Kidney capillary endothelial cell (primary cell): ENCODE measurements around the gene PSMB10.

Experiments
- DNase-seq: peaks from one replicate; pipeline ENCODE4 v3.0.0-alpha.2; 2018; ENCODE audit warnings: low spot score

Gene PSMB10

DNA sequence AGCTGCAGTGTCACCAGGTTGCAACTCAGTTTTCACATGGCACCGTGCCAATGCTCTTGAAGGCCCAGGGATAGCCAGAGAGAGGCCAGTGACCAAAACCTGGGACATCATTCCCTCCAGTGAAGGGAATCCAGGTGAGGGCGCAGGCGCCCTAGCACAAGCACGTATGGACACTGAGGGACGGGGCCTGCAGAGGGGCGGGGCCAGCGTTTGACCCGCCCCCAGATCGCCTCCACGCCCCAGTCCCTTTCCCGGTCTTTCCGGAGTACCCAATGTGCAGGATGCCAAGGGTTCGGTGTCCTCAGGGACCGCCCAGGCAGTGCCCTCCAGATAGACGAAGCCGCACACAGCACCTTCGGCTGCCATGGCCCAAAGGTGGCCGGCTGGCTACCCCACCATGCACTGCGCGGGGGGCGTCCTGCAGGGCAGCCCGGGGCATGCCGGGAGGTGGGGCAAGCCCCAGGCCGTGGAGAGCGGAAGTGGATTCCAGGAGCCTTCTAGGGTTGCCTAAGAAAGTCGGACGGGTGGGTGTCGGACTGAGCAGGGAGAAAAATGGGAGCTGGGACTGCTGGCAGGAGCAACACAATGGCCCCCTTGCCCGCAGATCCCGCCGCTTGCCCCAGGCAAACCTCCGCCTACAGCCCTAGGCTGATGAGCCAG lies 27.1 kb upstream of the PSMB10 start:
- DNase-seq: no peak

DNA sequence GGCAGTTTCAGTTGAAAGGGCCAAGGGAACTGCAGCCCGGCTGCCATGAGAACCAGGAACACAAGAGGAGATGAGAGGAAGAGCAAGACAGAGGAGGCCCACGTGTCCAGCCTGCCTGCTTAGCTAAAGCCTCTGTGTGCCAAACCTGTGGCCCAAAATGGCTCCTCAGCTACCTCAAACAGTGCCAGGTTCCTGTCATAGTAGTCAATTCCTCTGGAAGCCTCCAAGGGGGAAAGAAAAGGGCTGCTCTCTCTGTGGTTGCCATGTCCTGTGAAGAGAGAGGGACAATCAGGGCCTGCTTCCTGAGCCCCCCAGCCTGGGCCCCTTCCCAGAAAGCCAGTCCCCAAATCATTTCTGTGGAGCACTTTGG lies 26.6 kb upstream of the PSMB10 start:
- DNase-seq: no peak

DNA sequence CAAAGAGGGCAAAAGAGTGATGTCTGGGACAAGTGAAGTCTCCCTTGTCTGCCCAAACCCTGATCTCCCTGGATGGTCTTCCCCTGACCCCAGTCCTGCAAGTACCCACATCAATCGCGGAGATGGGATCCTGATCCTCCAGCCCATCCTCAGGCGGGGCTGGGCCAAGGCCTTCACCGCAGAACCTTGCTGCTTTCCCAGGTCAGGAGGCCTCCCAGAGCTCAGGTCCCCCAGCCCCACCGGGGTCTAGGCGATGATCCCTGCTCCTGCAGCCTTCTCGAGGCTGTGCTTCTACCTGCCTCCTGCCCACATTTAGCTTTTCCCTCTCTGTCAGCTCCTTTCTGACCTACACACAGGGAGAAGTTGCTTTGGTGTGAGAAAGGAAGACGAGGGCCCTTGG lies 25.5 kb upstream of the PSMB10 start:
- no peak for DNase-seq

DNA sequence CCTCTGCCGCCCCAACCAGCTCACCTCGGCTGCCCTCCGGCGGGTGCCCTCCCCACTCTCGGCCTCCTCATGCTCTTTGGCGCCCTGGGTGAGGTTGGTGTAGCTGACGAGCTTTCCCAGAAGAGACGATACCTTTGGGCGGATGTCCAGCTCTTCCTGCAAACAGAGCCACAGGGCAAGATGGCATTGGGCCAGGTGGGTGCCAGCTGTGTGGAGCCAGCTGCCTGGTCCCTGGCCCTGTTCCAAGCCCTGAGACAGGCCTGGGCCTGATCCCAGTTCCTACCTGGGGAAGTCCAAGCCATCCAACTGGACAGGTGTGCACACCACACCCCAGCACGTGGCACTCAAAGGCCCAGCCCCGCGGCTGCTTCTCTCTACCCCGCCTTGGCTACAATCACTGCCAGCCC lies 24.9 kb upstream of the PSMB10 start:
- no peak for DNase-seq

DNA sequence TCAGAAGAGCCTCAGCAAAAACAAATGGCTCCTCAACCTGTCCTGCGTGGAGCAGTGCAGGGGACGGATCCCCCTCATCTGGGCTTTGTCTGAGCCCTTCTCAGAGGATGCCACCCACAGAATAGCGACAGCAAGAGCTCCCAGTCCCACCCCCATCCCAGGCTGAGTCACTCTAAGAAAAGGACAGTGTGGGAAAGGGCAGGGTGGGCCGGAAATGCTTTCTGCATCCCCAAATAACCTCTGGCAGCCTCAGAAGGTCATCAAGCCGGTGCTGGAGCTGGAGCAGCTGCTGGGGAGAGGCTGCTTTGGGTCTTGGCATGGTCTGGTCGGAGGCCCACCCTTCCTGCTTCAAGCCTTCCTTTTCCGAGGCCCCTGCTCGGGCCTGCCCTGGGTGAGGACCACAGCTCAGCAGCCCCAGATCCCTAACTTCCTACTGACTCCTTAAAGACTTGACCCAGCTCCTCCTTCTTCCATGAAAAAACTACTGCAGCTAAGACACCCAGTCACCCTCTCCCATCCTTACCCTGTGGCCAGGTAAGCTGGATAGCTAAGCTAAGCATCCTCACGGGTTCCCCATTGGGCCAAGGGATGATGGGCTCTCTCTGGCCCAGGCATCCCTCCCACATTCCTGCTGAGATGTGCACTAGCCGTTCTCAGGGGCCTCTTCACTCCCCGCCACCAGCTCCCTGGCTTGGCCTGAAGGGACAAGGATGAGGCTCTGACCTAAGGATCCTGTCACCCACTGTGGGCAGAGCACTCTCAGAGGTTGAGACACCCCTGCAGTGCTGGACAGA lies 23.1 kb upstream of the PSMB10 start:
- no peak for DNase-seq

DNA sequence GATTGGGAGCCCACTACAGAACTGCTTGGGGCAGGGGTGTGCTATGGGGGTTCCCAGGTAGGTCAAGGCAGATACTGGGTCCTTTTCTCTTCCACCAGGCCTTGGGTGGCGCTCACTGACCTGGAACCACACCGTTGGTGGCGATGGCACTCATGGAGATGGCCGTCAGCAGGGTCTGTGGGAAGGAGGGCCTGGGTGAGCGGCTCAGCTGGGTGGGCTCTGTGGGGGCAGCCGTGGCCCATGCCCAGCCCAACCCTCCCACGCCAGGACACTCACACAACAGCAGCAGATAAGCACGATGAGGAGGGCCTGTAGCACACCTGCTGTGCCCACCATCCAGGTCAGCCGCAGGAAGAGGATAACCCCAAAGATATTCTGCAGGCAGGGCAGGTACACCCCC lies 21.0 kb upstream of the PSMB10 start:
- DNase-seq: no peak

DNA sequence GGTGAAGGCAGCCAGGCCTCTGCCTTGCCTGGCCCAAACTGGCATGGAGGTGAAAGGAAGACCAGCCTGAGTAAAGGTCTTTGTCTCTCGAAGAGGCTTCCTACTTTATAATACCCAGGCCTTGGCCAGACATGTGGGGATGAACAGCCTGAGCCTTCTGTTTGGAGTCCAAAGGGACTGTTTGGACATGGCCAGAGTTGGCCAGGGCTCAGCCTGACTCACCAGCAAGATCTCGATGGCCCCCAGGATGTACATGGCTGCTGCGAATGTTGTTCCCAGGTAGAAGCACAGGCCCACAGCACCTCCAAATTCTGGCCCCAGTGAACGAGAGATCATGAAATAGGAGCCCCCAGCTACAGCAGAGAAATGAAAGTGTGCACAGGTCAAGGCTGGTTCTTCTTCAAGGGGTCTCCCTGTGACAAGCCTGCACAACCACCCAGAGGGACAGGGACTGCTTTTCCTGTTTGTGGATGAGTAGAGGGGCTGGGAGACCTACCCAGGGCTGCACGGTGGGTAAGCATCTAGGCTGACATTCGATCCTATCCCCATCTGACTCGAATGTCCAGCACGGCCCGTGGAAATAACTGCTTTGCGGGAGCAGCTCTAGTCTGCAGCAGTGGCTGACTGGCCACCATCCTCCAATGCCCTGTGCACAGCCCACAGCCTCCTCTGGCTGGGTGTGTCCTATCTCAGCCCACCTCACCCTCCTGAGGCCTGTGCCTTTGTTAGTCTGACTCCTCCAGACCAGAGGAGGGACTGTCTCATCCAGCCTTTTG lies 18.0 kb upstream of the PSMB10 start:
- no peak for DNase-seq

DNA sequence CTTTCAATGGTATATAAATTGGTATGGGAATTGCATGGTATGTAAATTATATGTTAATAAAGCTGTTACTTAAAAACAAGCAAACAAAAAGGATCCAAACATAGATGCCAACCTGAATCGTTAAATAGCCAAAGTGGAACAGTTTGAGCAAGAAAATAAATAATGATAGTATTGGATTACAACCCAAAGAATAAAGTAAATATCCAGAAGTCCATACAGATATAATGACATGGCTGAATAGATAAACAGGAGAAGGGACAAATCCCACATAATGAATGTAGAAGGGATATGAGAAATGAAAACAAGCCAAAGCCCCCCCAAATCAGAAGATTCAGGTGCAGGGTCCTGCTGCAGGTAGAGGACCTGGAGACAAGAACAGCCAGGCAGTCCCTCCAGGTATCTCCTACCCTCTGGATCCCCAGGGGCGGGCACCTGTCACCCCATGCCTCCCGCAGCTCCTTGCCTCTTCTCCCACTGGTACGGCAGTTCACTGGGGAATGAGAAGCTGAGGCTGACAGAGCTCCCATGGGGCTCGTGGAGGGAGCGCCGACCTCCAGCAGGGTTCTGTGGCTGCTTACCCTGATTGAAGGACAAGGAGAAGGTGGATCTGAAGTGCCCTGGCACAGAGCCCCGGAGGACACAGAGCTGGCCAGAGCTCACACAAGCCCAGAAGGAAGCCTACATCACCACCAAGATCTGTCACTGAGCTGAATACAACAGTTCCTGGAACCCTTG lies 17.2 kb upstream of the PSMB10 start:
- no peak for DNase-seq

DNA sequence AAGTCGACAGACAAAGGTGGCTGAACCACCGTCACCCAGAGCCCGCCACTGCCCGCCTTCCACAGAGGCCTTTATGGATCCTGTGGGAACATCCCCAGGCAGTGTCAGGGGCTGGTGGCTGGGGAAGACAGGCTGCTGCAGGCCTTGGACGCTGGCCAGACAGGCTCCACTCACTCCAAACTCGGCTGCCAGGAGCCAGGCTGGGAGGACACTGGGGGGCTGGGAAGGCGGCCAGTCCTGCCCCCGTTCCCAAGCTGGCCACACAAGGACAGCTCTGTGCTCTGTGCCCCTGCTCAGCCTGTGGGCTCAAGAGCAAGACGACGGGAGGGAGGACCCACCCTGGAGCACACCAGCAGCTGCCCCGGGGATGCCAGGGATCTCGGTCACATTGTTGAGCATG lies 14.8 kb upstream of the PSMB10 start:
- DNase-seq: no peak

DNA sequence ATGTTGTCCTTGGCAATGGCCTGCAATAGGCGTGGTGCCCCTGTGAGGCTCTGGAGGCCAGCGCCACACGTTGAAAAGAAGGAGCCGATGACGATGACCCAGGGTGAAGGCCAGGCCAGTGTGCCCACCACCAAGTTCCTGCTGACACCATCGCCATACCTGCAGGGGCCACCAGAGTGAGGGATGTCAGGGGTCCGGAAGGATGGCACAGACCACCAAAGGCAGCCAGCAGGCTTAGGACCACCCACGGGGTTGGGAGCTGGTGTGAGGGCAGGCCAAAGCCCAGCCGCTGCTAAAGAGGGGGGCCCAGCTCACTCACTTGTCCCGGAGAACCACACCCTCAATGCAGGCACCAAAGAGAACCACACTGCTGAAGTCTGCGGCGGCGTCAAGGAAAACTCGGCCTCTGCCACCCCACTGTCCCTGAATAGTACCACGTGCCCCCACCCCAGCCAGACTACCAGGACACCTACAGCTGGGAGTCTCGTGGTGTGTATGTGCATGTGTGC lies 13.7 kb upstream of the PSMB10 start:
- DNase-seq: no peak

DNA sequence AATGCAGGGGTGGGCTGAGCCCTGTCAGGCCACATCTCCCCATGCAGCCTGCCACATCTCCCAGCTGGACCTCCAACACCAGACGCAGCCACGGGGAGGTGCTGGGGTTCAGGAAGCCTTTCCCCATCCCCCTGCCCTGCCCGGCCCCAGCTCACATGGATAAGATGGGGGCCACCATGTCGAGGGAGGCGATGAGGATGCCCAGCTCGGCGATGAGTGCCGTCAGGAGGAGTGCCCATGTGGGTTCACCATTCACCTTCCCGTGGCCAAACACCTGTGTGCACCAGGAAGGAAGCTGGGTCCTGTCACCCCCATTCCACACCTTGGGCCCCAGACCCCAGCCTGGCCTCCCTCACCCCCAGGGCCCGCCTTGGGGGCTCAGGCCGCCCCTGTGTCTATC lies 13.0 kb upstream of the PSMB10 start:
- DNase-seq: no peak

DNA sequence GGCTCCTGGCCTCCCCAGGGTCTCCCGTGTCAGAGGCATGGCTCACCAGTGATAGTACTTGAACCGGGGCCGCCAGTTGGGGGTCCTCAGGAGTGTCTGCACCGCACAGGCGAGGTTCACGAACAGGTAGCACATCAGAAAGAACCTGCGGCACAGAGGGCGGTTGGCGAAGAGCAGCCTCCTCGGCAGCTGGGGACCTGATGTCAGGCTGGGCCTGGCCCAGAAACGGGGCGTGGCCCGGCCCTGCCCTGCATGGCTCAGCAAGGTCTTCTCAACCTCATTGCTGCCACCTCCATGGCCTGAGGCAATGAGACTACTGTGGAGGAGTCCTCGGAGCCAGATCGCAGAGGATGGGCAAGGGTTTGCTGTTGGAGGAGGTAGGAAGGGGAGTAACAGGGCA lies 11.4 kb upstream of the PSMB10 start:
- no peak for DNase-seq

DNA sequence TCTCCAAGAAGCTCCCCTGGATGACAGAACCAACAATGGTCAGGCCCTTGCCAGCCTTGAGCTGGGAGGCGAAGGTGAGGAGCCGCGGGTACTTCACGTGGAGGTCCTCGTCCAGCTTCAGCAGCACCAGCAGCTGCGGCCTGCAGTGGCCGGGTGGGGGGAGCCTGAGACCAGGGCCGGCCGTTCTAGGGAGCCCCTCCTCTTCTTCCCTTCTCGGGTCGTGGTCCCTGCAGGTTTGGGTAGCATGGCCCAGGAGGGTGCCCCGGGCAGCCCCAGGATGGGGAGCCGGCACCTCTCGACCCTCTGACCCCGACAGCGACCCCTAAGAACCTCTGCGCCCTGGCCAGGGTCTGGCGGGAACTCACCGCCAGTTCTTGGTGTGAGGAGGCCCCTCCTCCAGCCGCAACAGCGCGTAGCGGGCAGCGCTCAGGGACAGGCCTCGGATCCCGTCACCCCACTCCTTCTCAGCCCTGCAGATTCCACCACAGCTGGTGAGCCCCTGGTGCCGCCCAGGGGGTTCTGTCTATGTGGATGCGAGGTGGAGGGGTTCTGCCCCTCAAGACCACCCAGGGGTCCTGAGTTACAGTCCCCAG lies 10.4 kb upstream of the PSMB10 start:
- no peak for DNase-seq

DNA sequence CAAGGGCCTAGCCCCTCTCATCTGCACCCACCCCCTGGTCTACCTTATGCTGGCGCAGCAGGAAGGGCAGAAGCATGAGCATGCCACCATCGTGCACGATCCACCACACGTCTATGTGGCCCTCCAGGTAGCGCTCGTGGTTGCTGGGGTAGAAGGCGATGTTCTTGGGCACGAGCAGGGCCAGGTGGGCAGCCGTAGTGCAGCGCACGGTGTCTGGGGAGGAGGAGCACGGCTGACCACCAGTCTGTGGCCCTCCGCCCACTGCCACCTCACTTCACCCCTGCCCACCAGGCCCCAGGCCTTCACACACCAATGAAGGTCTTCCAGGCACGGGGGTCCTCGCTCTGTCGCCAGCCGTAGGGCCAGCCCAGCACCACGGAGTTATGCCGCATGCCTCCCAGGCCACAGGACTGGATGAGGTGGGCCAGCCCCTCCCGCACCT lies 9.5 kb upstream of the PSMB10 start:
- DNase-seq: no peak

DNA sequence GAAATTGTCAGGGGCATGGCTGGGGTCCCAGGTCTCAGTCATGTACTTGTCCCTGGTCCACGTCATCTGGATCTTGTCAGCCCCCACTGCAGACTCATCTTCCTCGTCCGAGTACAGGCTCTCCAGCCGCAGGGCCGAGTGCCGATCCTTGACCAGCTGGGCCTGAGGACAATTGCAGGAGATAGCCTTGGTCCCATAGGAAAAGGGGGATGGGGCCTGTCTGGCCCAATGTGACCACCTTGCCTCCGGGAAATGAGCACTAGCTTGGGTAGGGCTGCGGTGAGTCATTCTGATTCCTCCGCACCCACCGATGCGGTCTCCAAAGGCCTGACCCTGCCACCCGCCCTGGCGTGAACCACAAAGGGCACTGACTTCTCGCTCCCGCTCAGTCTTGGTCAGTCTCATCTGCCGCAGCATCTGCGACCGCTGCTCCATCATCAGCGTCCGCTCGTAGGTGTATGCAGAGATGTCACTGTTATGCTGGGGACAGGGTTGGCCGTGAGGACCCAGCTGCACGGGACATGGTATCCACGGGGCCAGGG lies 8.8 kb upstream of the PSMB10 start:
- DNase-seq: no peak

DNA sequence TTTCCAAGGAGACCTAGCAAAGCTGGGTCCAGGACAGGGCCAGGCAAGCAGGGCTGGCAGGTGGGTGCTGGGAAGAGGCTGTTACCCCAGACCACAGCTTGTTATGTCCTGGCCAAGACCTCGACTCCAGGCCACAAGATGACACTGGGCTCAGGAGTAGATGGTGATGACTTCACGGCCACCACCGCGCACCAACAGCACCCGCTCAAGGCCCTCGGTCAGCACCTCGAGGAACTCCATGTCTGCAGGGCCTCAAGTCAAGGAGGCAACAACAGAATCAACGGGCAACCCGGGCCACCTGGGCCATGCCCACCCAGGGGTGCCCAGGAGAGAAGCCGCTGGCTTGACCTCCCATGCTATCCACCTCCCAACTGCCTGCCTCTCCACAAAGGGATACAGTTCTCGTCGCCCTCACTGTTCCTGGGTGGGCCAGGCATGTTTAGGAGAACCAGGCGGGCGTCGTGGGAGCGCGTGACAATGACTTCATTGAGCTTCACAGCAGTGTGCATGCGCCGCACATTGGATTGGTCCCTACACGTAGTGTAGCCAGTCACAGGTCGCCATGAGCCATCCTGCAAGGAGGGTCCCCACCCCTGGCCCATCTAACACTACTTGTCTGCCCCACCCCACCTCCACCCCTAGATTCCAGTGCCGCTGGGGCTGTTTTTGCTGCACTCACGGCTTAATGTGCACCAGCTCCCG lies 8.2 kb upstream of the PSMB10 start:
- DNase-seq: no peak

DNA sequence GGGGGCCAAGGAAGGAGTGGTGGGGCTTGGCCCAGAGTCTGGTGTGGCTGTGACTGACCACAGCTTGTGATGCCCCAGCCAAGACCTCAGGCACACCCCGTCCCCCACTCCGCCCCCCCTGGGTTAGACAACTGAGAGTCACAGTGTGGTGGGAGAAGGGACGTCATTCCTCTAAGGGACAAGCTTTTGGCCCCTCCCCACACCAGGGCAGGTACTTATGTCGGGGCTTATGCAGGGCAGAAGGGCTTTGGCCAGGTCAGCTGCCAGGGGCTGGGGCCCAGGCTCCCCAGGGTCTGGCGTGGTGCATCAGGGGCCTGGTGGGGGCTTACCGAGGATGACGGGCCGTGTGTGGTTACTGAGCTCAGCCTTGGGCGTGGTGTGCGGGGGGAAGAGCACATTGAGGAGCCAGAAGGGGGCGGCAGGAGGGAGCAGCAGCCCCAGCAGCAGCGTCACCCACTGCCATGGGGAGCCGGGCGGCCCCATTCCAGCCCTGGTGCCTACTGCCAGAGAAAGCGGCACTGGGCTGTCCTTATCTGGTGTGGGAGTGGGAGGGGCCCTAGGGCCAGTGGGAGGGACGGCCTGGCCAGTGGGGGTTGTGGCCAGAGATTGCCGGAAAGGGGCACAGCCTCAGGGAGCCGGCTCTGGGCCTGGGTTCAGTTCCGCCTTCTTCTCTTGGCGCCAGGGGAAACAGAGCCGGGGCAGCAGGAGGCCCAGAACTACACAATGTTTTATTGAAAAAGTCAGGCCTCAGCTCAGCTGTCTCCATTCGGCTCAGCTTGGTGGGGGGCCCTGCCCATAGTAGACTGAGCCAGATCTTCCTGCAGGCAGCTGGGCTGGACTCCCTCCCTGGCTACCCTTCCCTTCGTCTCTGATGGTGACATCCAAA lies 7.2 kb upstream of the PSMB10 start, which contains the start of gene LCAT:
LCAT (minus strand) TSS at position 502 of the 886 bp plus-strand sequence; CDS start at position 483, 19 bp downstream.
- no peak for DNase-seq

DNA sequence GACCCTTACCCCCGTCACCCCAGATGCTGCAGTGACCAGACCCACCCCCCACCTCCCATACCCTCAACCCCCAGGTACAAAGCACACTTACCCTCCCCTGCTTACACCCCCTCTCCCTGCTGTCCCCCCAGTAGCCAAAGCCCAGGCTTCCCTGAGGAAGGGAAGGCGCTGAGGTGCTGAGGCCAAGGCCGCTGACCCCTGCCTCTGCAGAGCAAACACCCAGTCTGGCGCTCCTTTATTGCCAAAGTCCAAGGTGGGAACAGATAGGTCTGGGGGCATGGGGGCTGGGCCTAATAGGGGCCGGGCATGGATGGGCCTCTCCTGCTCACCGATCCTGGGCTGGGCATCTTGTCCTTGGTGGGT lies 6.6 kb upstream of the PSMB10 start:
- DNase-seq: no peak

DNA sequence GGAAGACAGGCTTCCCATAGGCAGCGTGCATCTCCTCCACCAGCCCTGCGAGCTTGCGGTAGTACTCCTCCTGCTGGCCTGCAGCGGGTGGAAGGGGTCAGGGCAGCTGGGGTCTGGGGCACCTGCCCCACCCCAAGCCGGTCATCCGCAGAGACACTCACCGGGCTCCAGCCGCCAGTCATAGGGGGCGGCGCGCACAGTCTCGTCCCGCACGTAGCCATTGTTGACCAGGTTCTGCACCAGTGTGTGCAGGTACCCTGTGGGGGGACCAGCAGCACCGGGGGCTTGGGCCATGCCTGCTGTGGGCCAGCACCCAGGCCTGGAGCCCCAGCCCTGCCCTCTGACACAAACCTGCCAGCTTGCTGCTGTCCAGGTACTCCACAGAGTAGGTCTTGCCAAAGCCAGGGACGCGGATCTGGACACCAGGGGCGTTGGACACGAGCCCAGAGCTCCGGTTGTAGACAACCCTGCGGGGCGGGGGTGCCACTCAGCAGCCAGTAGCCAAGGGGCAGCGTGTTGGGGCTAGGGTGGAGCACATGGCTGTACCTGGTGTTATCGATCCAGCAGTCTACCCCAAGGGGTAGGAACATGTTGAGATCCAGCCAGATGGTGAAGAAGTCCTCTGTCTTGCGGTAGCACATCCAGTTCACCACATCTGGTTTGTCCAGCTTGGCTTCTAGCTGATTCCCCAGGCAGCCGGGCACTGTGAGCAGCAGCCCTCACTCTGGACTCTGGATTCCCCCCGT lies 6.0 kb upstream of the PSMB10 start:
- no peak for DNase-seq
